SK-N-SH treated with all-trans-retinoic acid at 6 μM for 48 hours (cell line): ENCODE data around the gene IMPA2.

Experiments
- ATAC-seq: fragments of 200-7000 bp; cut with Tn5 transposase; 3 replicates; pipeline ENCODE4 v1.9.1; 2020; ENCODE audit warnings: mild to moderate bottlenecking, moderate library complexity
- ARNTL ChIP-seq: fragments of 450-650 bp; formaldehyde crosslinking; IDR thresholded peaks from 2 replicates; pipeline ENCODE4 v1.5.0; 2020; ENCODE audit warnings: low read depth, mild to moderate bottlenecking, moderate library complexity, borderline replicate concordance
- BACH2 ChIP-seq: fragments of 250-450 bp; sonication (Bioruptor Pico); IDR thresholded peaks from 2 replicates; pipeline ENCODE4 v1.9.0; 2021; ENCODE audit warnings: mild to moderate bottlenecking, borderline replicate concordance
- ESRRG ChIP-seq: fragments of 250-450 bp; sonication (Bioruptor Pico); IDR thresholded peaks from 2 replicates; pipeline ENCODE4 v1.6.1; 2021; ENCODE audit warnings: mild to moderate bottlenecking
- GLIS3 ChIP-seq: fragments of 250-450 bp; sonication (Bioruptor Pico); IDR thresholded peaks from 2 replicates; pipeline ENCODE4 v1.5.0; 2020; ENCODE audit warnings: mild to moderate bottlenecking, moderate library complexity
- OSR1 ChIP-seq: fragments of 250-450 bp; sonication (Bioruptor Pico); IDR thresholded peaks from 2 replicates; pipeline ENCODE4 v1.8.0; 2022; ENCODE audit warnings: moderate library complexity, mild to moderate bottlenecking, inconsistent platforms
- PPARA ChIP-seq: fragments of 250-450 bp; sonication (Bioruptor Pico); IDR thresholded peaks from 2 replicates; pipeline ENCODE4 v1.5.0; 2020; ENCODE audit warnings: mild to moderate bottlenecking, borderline replicate concordance
- RARB ChIP-seq: fragments of 250-450 bp; sonication (Bioruptor Pico); IDR thresholded peaks from 2 replicates; pipeline ENCODE4 v1.8.0; 2021; ENCODE audit warnings: mild to moderate bottlenecking, moderate library complexity
- SNAI2 ChIP-seq: fragments of 250-450 bp; sonication (Bioruptor Pico); IDR thresholded peaks from 2 replicates; pipeline ENCODE4 v1.5.0; 2020; ENCODE audit warnings: mild to moderate bottlenecking, moderate library complexity
- TCF4 ChIP-seq: fragments of 250-450 bp; sonication (Bioruptor Pico); IDR thresholded peaks from 2 replicates; pipeline ENCODE4 v1.8.0; 2021; ENCODE audit warnings: mild to moderate bottlenecking, moderate library complexity, borderline replicate concordance
- ZFP3 ChIP-seq: fragments of 250-450 bp; sonication (Bioruptor Pico); IDR thresholded peaks from 2 replicates; pipeline ENCODE4 v1.5.0; 2020; ENCODE audit warnings: mild to moderate bottlenecking, moderate library complexity
- ZFP30 ChIP-seq: fragments of 450-650 bp; formaldehyde crosslinking; IDR thresholded peaks from 2 replicates; pipeline ENCODE4 v1.5.0; 2022; ENCODE audit warnings: mild to moderate bottlenecking, moderate library complexity
- ZNF565 ChIP-seq: fragments of 450-650 bp; formaldehyde crosslinking; conservative IDR thresholded peaks from 2 replicates; pipeline ENCODE4 v1.5.0; 2020; ENCODE audit warnings: low read depth, mild to moderate bottlenecking, moderate library complexity
- ZNF70 ChIP-seq: fragments of 450-650 bp; formaldehyde crosslinking; IDR thresholded peaks from 2 replicates; pipeline ENCODE4 v1.5.0; 2020; ENCODE audit warnings: mild to moderate bottlenecking, moderate library complexity
- ZNF8 ChIP-seq: fragments of 450-650 bp; formaldehyde crosslinking; IDR thresholded peaks from 2 replicates; pipeline ENCODE4 v1.5.0; 2020; ENCODE audit warnings: mild to moderate bottlenecking, moderate library complexity
- TF ChIP-seq, protein P1 (sequence below): fragments of 250-450 bp; sonication (Bioruptor Pico); IDR thresholded peaks from 2 replicates; pipeline ENCODE4 v1.8.0; 2020; ENCODE audit warnings: mild to moderate bottlenecking, moderate library complexity, borderline replicate concordance
- TF ChIP-seq, protein P2 (sequence below): fragments of 250-450 bp; sonication (Bioruptor Pico); IDR thresholded peaks from 2 replicates; pipeline ENCODE4 v1.8.0; 2021; ENCODE audit warnings: low read depth, mild to moderate bottlenecking, moderate library complexity, borderline replicate concordance
- TF ChIP-seq, protein P3 (sequence below): fragments of 250-450 bp; sonication (Bioruptor Pico); IDR thresholded peaks from 2 replicates; pipeline ENCODE4 v1.5.1; 2020; ENCODE audit warnings: low read depth, mild to moderate bottlenecking, moderate library complexity
- TF ChIP-seq, protein P4 (sequence below): fragments of 250-450 bp; sonication (Bioruptor Pico); IDR thresholded peaks from 2 replicates; pipeline ENCODE4 v1.5.0; 2020; ENCODE audit warnings: mild to moderate bottlenecking, moderate library complexity

IMPA2 gene

DNA sequence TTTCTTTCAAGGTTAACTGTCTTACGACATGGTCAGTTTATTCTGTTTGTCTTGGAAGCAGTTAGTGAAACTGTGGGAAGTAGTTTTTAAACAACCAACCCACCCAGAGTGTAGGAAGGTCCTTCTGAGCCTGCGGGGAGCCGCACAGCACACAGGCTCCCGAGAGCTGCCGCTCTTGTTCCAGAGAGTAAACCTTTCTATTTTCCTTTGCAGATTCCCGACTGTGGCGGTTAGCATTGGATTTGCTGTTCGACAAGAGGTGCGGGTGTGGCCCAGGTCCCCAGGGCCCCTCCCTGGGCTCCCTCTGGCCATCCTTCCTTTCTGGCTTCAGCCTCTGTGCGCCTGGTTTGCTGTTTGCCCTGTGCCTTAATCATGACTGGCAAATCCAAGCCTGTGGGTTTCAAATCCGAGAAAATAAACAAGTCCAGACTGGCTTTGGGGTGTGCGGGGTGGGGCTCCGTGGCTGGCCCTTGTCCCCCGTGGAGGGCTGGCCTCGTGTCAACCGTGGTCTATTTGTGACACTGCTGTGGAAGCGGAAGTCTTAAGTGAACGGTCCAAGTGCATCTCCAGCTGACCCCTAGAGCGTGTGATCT lies 30.7 kb downstream of the IMPA2 start (continued):
- TF ChIP-seq, protein P1, sequence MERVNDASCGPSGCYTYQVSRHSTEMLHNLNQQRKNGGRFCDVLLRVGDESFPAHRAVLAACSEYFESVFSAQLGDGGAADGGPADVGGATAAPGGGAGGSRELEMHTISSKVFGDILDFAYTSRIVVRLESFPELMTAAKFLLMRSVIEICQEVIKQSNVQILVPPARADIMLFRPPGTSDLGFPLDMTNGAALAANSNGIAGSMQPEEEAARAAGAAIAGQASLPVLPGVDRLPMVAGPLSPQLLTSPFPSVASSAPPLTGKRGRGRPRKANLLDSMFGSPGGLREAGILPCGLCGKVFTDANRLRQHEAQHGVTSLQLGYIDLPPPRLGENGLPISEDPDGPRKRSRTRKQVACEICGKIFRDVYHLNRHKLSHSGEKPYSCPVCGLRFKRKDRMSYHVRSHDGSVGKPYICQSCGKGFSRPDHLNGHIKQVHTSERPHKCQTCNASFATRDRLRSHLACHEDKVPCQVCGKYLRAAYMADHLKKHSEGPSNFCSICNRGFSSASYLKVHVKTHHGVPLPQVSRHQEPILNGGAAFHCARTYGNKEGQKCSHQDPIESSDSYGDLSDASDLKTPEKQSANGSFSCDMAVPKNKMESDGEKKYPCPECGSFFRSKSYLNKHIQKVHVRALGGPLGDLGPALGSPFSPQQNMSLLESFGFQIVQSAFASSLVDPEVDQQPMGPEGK (CRISPR knock-in tag), result no peak
- TF ChIP-seq ARNTL (CRISPR knock-in tag) (no peak), OSR1 (CRISPR knock-in tag) (no peak)
- TF ChIP-seq, all 23 proteins: peak for 0

DNA sequence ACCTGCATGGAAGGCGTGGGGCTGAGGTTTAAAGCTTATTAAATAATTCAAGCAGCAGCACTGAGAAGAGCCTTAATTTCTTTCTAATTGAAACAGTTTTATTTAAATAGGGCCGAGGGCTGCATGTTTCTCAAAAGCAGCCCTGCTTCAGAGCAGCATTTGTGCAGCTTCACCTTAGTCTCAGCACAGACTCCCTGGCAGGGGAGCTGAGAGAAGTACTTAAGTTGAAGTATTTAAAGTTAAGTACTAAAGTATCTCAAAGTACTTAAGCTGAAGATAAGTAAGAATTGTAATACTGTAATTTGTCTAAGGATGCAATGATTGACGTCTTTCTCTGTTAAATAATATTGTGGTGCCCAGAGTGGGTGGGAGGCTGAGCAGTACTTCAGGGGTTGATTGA lies 31.4 kb downstream of the IMPA2 start:
- no peak for ATAC-seq
- TF ChIP-seq ZFP30 (CRISPR knock-in tag) (no peak), TCF4 (CRISPR knock-in tag) (no peak), ARNTL (CRISPR knock-in tag) (no peak), ZNF70 (CRISPR knock-in tag) (no peak), BACH2 (no peak), RARB (no peak), ZNF8 (no peak), ESRRG (CRISPR knock-in tag) (no peak), PPARA (no peak), ZFP3 (no peak)
- TF ChIP-seq, protein P2, sequence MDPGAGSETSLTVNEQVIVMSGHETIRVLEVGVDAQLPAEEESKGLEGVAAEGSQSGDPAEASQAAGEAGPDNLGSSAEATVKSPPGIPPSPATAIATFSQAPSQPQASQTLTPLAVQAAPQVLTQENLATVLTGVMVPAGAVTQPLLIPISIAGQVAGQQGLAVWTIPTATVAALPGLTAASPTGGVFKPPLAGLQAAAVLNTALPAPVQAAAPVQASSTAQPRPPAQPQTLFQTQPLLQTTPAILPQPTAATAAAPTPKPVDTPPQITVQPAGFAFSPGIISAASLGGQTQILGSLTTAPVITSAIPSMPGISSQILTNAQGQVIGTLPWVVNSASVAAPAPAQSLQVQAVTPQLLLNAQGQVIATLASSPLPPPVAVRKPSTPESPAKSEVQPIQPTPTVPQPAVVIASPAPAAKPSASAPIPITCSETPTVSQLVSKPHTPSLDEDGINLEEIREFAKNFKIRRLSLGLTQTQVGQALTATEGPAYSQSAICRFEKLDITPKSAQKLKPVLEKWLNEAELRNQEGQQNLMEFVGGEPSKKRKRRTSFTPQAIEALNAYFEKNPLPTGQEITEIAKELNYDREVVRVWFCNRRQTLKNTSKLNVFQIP (CRISPR knock-in tag), result no peak
- TF ChIP-seq, protein P1 (CRISPR knock-in tag), result no peak
- TF ChIP-seq, protein P3, sequence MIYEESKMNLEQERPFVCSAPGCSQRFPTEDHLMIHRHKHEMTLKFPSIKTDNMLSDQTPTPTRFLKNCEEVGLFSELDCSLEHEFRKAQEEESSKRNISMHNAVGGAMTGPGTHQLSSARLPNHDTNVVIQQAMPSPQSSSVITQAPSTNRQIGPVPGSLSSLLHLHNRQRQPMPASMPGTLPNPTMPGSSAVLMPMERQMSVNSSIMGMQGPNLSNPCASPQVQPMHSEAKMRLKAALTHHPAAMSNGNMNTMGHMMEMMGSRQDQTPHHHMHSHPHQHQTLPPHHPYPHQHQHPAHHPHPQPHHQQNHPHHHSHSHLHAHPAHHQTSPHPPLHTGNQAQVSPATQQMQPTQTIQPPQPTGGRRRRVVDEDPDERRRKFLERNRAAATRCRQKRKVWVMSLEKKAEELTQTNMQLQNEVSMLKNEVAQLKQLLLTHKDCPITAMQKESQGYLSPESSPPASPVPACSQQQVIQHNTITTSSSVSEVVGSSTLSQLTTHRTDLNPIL (CRISPR knock-in tag), result no peak
- TF ChIP-seq, protein P4, sequence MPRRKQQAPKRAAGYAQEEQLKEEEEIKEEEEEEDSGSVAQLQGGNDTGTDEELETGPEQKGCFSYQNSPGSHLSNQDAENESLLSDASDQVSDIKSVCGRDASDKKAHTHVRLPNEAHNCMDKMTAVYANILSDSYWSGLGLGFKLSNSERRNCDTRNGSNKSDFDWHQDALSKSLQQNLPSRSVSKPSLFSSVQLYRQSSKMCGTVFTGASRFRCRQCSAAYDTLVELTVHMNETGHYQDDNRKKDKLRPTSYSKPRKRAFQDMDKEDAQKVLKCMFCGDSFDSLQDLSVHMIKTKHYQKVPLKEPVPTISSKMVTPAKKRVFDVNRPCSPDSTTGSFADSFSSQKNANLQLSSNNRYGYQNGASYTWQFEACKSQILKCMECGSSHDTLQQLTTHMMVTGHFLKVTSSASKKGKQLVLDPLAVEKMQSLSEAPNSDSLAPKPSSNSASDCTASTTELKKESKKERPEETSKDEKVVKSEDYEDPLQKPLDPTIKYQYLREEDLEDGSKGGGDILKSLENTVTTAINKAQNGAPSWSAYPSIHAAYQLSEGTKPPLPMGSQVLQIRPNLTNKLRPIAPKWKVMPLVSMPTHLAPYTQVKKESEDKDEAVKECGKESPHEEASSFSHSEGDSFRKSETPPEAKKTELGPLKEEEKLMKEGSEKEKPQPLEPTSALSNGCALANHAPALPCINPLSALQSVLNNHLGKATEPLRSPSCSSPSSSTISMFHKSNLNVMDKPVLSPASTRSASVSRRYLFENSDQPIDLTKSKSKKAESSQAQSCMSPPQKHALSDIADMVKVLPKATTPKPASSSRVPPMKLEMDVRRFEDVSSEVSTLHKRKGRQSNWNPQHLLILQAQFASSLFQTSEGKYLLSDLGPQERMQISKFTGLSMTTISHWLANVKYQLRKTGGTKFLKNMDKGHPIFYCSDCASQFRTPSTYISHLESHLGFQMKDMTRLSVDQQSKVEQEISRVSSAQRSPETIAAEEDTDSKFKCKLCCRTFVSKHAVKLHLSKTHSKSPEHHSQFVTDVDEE (CRISPR knock-in tag), result no peak
- TF ChIP-seq, all 23 proteins: peak for 0

DNA sequence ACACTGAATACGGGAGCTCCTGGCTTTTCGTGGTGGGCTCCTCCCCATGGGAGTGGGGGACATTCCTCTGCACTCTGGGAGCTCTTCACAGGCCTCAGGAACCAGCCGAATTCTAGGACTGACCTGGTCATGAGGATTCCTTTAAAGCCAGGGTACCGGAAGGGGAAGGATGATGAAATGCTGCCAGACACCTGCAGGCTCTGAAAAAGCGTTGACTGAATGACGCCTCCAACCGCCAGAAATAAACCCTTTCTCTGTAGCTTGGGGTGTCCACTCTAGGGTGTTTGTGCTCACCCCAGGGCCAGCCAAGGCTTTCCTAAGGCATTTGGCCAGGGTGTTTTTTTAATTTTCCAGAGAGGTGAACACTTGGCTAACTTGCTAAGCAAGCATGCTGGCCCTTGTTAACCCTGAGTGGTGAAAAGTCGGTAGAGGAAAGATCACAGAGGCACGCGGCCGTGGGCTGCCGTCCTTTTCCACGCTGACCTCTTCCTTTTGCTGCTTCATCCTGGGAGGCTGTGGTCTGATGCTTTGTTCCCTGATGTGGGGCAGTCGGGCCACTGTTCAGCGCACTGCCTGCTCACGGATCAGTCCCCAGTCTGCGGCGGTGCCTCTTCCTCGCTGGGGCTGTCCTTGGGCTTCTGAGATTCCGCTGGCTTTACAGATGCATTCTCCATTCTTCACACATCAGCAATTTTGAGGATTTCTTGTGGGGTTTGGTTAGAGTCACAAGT lies 32.0 kb downstream of the IMPA2 start:
- TF ChIP-seq, protein P3 (CRISPR knock-in tag), result no peak
- TF ChIP-seq PPARA (no peak), SNAI2 (CRISPR knock-in tag) (no peak), GLIS3 (CRISPR knock-in tag) (no peak), ZNF565 (no peak)
- no peak for ATAC-seq
